GM12872 (cell line): Measurements from ENCODE around the gene FUT3.

Source experiments
- TF ChIP-seq, protein P1 (sequence below): IDR thresholded peaks from 3 replicates; pipeline ENCODE4 v1.5.1; 2011; ENCODE audit warnings: low read depth, mild to moderate bottlenecking, low read length, moderate library complexity; ENCODE audit not compliant: insufficient read depth

FUT3 gene

DNA sequence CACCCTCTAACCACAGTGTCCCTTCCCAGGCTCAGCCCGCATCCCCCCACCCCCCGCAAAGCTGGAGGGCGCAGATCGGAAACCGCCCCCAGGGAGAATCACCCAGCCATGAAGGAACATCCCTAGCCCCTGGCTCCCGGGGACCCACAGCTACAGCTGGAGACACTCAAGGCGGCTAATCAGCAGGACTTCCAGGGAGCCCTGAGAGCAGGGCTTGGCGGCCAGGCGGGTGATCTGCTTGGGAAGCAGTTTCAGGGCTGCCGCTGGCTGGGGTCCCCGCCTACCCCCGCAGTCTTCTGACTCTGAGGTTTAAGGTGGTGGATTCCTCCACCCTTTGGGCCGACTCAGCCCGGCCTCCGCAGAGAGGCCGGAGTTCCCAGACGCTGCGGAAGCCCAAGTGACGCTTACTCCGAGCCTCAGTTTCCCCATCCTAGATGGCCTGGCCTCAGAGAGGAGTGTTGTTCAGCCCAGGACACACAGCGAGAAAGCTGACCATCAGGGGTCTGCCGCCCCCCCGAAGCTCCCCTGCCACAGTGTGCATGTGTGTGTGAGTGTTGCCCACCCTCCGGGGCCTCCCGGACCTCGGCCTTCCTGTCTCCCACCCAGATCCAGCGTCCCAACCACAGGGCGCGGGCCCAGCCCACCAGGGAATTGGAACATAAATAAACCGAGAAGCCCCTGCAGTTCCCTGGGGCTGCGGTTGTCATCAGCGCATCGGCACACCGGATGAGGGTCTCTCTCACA, 21.5 kb downstream of the FUT3 start:
- TF ChIP-seq, protein P1, sequence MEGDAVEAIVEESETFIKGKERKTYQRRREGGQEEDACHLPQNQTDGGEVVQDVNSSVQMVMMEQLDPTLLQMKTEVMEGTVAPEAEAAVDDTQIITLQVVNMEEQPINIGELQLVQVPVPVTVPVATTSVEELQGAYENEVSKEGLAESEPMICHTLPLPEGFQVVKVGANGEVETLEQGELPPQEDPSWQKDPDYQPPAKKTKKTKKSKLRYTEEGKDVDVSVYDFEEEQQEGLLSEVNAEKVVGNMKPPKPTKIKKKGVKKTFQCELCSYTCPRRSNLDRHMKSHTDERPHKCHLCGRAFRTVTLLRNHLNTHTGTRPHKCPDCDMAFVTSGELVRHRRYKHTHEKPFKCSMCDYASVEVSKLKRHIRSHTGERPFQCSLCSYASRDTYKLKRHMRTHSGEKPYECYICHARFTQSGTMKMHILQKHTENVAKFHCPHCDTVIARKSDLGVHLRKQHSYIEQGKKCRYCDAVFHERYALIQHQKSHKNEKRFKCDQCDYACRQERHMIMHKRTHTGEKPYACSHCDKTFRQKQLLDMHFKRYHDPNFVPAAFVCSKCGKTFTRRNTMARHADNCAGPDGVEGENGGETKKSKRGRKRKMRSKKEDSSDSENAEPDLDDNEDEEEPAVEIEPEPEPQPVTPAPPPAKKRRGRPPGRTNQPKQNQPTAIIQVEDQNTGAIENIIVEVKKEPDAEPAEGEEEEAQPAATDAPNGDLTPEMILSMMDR = no peak

DNA sequence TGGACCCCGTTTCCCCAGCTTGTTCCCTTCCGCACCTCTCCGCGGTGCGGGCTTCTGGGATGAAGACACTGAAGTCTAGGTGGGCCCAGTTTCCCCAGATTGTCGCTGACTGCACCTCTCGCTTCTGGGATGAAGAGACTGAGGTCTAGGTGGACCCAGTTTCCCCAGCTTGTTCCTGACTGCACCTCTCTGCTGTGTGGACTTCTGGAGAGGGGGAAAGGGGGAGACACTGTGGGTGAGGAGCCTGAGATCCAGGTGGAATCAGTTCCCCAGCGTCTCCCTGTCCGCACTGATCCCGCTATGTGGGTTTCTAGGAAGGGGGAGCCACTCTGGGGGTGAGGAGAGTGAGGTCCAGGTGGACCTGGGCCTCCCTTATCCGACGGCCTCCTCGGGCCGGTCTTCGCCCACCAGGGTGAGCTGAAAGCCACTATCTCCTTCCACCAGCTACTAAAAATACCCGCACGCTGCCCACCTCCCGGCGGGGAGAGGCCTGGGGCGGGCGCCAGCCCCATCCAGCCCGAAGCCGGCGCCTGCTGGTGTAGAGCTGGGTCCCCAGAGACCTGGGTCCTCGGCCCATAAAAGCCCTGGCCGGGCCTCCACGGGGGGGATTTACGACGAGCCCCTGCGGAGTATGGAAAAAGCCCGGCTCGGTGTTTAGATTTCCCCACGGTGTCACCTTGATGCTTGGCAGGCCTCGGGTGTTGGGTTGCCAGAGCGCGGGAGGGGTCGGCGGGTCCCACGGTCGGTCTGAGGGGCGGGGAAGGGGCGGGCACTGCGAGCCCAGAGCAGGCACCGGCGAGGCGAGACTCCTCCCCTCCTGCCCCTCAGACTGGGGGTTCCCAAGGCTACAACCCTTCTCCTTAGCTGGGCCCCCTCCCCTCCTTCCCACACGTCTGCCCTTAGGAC, 22.3 kb downstream of the FUT3 start:
- TF ChIP-seq, protein P1 = no peak

DNA sequence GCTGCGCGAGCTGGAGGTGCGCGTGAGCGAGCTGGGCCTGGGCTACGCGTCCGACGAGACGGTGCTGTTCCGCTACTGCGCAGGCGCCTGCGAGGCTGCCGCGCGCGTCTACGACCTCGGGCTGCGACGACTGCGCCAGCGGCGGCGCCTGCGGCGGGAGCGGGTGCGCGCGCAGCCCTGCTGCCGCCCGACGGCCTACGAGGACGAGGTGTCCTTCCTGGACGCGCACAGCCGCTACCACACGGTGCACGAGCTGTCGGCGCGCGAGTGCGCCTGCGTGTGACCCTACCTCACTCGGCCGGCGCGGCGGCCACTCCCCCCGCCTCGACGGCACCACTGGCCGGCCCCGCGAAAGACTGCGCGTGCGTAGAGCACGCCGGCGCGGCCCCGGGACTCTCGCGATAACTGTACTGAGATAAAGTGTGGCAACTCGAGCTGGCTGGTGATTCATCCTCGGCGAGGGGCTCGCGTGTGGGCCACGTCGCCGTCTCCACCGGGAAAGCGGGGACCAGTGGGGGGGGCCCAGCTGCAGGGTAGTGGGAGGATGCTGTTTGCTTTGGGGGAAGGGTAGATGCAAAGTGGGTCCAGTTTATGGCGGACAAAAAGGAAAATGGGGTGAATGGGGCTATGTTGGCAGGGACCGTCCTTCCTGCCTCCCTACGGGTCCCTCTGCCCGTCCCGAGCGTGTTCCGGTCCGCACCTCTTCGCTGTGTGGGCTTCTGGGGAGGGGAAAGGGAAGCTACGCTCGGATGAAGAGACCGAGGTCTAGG, 23.2 kb downstream of the FUT3 start:
- TF ChIP-seq, protein P1 = no peak

DNA sequence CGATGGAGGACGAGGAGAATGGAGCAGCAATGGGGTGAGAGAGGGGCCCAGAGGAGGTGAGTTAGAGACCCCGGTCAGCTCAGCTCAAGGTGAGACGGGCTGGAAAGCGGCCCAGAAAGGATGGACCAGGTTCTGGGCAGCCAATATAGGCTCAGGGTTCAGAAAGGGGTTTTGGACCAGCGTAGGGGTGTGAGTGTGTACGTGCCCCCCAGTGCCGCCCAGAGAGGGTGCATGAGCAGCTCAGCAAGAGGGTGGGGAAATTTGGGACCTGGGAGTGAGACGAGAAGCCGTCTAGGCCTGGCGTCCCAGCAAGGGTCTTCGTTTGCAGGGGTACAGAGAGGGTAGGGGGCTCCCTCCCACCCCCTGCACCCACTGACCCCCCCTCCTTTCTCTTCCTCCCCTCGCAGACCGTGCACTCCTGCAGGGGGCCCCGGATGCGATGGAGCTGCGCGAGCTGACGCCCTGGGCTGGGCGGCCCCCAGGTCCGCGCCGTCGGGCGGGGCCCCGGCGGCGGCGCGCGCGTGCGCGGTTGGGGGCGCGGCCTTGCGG, 23.8 kb downstream of the FUT3 start:
- TF ChIP-seq, protein P1 = no peak

DNA sequence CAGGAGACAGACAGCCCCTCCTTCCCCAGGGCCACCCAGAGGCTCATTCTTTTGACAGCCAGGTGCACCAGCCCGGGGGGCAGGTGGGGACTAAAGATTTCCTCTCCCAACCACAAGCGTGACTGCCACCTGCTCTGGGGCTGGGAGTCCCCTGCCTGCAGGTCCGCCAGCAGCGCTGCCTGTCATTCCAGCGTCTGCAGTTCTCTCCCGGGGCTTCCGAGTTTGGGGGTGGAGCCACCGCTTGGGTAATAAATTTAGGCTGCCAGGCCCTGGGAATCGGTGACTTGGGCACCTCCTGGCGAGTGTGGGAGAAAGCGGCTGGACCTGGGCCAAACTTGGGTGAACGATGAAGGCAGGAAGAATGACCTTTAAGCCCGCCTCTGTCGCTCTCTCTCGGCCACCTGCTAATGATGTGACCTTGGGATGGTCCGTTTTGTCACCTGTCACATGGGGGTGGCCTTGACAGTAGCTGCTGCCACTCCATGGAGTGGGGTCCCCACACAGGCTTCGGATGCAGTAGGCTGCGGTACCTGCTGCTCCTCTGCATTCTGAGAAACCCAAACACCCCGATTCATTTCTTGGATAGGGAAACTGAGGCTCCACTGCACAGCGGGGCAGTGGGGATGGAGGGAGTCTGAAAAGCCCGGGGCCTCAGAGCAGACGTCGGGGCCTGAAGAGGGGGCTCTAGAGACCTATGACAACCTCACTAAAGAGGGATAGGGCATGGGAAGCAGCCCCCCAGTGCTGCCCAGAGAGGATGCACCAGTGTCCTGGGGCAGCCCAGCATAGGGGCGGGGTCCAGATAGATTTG, 24.5 kb downstream of the FUT3 start:
- TF ChIP-seq, protein P1 = no peak

DNA sequence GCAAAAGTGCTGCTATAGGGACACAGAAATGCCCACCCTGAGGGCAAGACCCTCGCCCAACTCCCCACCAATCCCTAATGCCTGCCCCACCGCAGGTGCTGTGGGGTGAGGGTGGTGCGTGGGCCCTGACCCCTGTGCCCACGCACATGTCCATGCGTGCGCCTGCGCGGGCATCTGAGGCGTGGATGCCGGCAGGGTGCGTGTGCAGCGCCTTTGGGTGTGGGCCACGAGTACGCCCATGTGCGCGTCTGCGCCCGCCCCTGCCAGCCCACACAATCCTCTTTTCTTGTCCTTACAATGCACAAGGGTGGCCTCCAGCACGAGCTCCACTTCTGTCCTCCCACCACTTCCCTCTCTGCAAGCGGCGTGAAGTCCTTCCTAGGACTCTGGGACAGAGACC, 26.1 kb downstream of the FUT3 start:
- TF ChIP-seq, protein P1 = no peak
